SH-SY5Y (cell line): ENCODE data around the gene OR8K1.

ENCODE experiments used
- GATA2 ChIP-seq: IDR thresholded peaks from 2 replicates; pipeline ENCODE4 v1.6.1; 2011; ENCODE audit warnings: mild to moderate bottlenecking, low read depth, low read length
- GATA3 ChIP-seq: IDR thresholded peaks from 2 replicates; pipeline ENCODE4 v1.6.1; 2011; ENCODE audit warnings: low read depth, mild to moderate bottlenecking, low read length, moderate library complexity

The OR8K1 gene

DNA sequence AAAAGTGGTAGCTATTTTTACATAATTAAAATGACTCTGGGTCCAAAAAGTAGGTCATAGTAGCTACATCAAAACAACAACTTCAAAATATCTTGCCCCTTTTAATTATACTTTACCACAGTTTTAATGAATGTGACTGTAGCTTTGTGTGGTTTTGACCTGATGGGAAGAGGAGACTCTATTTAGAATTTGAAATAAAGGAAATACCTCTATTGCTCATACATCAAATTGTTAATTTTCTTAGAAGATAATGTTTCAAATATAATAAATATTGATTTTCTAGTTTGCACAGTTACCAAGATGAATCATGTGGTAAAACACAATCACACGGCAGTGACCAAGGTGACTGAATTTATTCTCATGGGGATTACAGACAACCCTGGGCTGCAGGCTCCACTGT lies at the start of gene OR8K1:
Gene OR8K1, plus strand, starts transcription at position 301 of the 400 bp plus-strand sequence. Its CDS starts 0 bp downstream, at position 301.
- TF ChIP-seq GATA3 = no peak
- TF ChIP-seq GATA2 = no peak

DNA sequence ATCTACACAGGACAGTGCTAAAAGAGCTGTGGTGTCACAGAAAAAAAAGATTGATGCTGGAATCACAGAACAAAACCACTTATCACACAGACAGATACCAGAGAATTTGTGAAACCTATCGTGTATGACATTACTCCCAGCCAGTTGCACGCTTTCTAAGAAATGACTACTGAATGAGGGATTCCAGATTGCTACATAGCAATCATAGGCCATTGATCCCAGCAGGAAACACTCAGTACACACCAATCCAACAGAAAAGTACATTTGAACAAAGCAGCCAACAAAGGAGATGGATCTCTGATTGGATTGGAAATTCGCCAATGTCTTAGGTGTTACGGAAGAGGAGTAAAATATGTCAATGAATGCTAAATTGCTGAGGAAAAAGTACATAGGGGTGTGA lies 48.9 kb upstream of the OR8K1 start:
- TF ChIP-seq GATA2 (no peak), GATA3 (no peak)

DNA sequence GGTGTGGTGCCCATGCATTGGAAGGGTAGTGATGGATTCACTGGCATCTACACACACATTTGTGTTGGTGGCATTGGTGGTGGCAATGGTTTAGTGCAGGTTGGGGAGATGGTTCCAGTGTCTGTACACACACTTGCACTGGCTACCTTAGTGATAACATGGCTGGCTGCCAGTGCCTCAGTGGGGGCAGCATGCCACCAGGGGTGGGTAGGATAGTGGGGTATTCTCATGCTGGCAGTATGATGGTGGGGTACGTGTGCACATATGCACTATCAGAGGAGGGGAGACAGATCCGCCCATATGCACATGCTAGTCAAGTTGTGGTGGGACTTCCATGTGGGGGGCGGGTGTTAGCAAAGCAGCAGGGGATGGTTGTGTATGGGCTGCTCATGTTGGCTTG lies 38.0 kb upstream of the OR8K1 start:
- TF ChIP-seq GATA3 (no peak), GATA2 (no peak)

DNA sequence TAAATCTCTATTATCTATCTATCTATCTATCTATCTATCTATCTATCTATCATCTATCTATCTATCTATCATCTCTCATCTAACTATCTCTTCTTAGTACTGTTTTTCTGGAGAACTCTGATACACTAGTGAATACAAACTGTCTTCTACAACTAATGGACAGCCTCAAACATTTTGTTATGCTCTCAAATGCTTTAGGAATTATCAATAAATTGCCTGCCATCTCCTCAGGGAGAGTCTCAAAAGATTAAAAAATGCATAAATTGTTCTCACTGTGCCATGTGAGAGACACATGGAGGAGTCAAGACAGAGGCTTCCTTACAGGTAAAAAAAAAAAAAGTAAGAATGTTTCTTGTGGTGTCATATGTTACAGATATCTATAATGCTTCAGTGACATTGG lies 31.0 kb upstream of the OR8K1 start, which contains the start of gene OR8K3:
Gene OR8K3, plus strand, starts transcription at position 301 of the 400 bp plus-strand sequence. CDS start 3,163 bp downstream, outside the sequence.
- no peak for TF ChIP-seq GATA2

DNA sequence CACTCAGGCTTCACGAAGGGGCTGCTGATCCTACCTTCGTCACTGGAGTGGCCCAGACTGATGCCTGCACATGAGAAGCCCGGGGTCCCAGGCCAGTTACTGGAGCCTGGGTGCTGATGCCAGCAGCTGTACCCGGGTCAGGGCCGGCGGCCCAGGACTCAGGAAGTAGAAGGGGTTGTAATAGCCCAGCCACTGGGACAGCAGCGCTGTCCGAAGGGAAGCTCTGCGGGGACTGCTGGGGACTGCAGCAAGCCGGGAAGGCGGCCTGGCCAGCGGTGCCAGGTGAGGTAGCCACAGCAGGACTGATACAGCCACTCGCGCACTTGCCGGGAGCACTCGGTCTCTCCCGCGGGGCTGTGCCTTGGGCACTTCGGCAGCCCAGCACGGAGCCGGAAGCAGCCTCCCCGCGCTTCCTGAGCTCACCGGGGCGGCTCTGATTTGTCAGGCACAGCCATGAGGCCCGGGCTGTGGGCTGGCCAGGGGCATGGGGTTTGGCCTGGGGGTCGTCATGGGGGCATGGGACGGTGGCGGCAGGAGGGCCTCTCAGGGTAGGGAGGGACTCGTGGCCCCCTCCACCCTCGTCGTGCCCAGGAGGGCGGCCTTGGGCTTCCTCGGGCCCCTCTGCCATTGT lies 13.9 kb upstream of the OR8K1 start:
- no peak for TF ChIP-seq GATA2
- TF ChIP-seq GATA3 = no peak

DNA sequence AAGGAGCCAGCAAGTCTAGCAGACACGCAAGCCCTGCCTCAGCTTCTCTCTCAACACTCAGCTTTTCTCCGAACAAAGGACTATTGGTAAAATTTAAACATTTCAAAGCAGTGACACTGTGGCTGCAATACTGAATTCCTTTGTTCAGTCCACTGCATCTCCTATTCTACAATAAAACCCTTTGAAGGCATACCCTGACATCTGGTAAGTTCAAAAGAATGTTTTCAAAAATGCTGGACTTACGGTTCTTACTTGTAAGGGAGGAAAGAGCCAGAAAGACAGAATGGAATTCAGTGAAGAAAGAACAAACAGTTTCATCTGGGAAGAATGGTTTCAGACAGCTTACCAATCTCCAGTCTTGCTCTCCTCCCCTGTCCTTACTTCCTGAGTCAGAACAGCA lies 12.7 kb upstream of the OR8K1 start:
- TF ChIP-seq GATA2 (no peak), GATA3 (no peak)

DNA sequence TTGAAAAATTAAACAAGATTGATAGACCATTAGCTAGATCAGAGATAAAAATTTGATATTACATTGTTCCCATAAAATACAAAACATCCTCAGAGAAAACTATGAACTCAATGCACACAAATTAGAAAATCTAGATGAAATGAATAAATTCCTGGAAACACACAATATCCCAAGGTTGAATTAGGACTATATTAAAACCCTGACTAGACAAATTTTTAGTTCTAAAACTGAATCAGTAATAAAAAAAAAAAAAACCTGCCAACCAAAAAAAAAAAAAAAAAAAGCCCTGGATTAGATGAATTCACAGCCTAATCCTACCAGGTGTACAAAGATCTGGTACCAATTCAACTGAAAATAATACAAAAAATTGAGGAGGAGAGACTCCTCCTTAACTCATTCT lies 5.5 kb upstream of the OR8K1 start:
- TF ChIP-seq GATA2 (no peak), GATA3 (no peak)

DNA sequence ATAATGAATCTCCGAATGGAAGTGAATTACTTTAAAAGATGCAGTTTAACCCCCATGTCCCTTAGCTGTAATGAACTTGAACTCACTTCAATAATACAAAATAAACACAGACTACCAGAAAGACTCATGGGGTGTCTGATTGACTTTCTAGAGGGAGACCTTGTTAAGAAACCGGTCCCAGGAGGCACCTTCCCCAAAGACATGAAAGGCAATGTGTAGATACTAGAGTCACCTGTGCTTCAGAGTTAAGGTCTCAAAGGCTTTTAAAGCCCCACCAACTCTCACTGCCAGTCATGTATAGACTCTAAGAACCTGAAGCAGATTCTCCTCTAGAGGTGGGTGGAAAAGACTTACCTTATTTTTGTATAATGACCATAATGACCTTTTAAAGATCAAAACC lies 8.2 kb downstream of the OR8K1 start, which contains the start of gene OR8J1:
Gene OR8J1, plus strand, starts transcription at position 301 of the 400 bp plus-strand sequence. CDS start 5,956 bp downstream, outside the sequence.
- TF ChIP-seq GATA3 = no peak
- TF ChIP-seq GATA2 = no peak

DNA sequence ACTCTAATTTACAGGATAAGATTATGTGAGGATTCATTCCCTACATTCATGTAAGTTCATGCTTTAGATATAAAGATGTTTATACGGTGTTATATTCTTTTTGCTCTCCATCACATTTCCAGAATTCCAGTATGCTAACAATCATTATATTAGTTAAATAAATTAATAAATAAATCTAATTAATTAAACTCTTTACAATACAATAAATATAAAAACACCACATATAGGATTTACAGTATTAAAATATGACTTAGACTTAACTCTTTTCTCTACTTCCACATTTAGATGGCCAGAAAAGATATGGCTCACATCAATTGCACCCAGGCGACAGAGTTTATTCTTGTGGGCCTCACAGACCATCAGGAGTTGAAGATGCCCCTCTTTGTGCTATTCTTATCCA lies 29.5 kb downstream of the OR8K1 start, which contains the start of gene OR8U1:
Gene OR8U1, plus strand, starts transcription at position 301 of the 400 bp plus-strand sequence. Its CDS starts 0 bp downstream, at position 301.
- TF ChIP-seq GATA3 (no peak), GATA2 (no peak)

DNA sequence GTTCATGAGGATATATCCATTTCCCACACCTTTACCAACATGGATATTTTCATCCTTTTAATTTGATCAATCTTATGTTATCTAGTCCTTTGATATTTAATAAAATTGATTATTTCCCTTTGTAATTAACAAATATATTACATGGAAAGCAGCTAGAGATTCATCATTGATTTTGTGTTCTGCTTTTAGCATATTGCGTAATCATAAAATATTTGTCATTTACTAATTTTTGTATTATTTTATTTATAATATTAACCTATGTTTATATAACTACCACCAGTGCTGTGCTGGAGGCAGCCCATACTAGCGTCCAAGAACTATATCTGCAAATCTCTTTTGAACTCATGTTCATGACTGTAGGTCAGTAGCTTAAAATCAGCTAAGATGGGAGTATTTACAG lies 34.3 kb downstream of the OR8K1 start:
- TF ChIP-seq GATA2 = no peak
- TF ChIP-seq GATA3 = no peak

DNA sequence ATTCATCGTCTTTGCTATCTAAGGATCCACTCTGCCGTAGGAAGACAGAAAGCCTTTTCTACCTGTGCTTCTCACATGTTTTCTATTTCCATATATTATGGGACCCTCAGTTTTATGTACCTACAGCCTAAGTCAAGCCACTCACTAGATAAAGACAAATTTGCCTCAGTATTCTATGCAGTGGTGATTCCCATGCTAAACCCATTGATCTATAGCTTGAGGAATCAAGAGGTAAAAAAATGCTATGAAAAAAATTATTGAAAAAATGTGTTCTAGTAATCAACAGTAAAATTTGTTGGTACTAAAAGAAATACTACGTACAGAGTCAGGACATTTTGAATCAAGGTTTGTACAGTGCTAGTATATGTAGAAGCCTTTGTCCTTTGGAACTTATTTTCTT lies 48.5 kb downstream of the OR8K1 start:
- TF ChIP-seq GATA2 (no peak), GATA3 (no peak)

DNA sequence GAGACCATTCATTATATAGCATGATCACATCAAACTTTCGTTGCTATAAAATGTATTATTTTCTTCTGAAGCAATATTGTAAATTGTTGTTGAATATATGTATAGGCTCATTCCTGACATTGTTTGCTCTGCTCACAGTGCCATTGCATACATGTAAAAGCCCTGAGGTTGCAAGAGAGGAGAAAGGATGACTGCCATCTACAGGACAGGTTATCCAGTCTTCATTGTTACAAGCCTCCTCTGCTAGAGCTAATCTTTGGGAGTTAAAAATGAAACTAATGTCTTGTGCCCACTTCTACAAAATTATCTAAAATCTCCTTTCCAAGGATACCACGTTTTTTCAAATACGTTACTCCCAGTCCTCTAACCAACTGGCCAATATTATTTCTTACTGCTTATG lies 50.2 kb downstream of the OR8K1 start:
- no peak for TF ChIP-seq GATA3
- no peak for TF ChIP-seq GATA2
